HG03439 (cell line): ENCODE measurements around the gene TNFRSF25.

ENCODE experiments used
- ATAC-seq: cut with Tn5 transposase; IDR thresholded peaks from one replicate; pipeline ENCODE4 v1.9.1; 2021; ENCODE audit warnings: mild to moderate bottlenecking, moderate library complexity; ENCODE audit not compliant: unreplicated experiment

TNFRSF25 gene

GRCh38 chr1:6466023-6466422 is at the start of gene TNFRSF25:
Gene TNFRSF25 (minus strand): TSS chr1:6466173. CDS start chr1:6466107, 66 bp downstream.
- no peak for ATAC-seq

- ATAC-seq, result no peak
Measured at GRCh38 chr1:6515771-6516170, 49.8 kb upstream of the TNFRSF25 start.

- no peak for ATAC-seq
Measured at GRCh38 chr1:6513320-6513801, 47.4 kb upstream of the TNFRSF25 start.

GRCh38 chr1:6512908-6513280 is 46.9 kb upstream of the TNFRSF25 start:
- no peak for ATAC-seq

GRCh38 chr1:6512245-6512907 is 46.4 kb upstream of the TNFRSF25 start:
- ATAC-seq, result no peak

- no peak for ATAC-seq
Measured at GRCh38 chr1:6511561-6512244, 45.7 kb upstream of the TNFRSF25 start.

GRCh38 chr1:6511056-6511455 is 45.1 kb upstream of the TNFRSF25 start:
- ATAC-seq, result no peak

GRCh38 chr1:6510493-6510892 is 44.5 kb upstream of the TNFRSF25 start:
- ATAC-seq, result no peak

- ATAC-seq, result no peak
Measured at GRCh38 chr1:6509919-6510291, 43.9 kb upstream of the TNFRSF25 start.

- ATAC-seq, result no peak
Measured at GRCh38 chr1:6509220-6509918, 43.4 kb upstream of the TNFRSF25 start.

- no peak for ATAC-seq
Measured at GRCh38 chr1:6508816-6509189, 42.8 kb upstream of the TNFRSF25 start.

- ATAC-seq, result no peak
Measured at GRCh38 chr1:6508154-6508815, 42.3 kb upstream of the TNFRSF25 start.

GRCh38 chr1:6507461-6507911 is 41.5 kb upstream of the TNFRSF25 start:
- ATAC-seq, result no peak

GRCh38 chr1:6507037-6507428 is 41.1 kb upstream of the TNFRSF25 start:
- ATAC-seq, result no peak

- ATAC-seq, result no peak
Measured at GRCh38 chr1:6506210-6507036, 40.5 kb upstream of the TNFRSF25 start.

- no peak for ATAC-seq
Measured at GRCh38 chr1:6505367-6506209, 39.6 kb upstream of the TNFRSF25 start.

- ATAC-seq, result no peak
Measured at GRCh38 chr1:6504887-6505286, 38.9 kb upstream of the TNFRSF25 start.

GRCh38 chr1:6503884-6504602 is 38.1 kb upstream of the TNFRSF25 start:
- ATAC-seq, result no peak
